Measurements from ENCODE around the gene DLX6. TPM values are rescaled to one million over a fixed set of nuclear protein-coding genes. Genes with fewer than 3 reads are reported as not detected.

The DLX6 gene
- total and polyA plus RNA-seq, 2 of the 8 experiments (the other 6 are each of a cell fraction or from before 2014, with no cell fraction given), result not detected

DNA sequence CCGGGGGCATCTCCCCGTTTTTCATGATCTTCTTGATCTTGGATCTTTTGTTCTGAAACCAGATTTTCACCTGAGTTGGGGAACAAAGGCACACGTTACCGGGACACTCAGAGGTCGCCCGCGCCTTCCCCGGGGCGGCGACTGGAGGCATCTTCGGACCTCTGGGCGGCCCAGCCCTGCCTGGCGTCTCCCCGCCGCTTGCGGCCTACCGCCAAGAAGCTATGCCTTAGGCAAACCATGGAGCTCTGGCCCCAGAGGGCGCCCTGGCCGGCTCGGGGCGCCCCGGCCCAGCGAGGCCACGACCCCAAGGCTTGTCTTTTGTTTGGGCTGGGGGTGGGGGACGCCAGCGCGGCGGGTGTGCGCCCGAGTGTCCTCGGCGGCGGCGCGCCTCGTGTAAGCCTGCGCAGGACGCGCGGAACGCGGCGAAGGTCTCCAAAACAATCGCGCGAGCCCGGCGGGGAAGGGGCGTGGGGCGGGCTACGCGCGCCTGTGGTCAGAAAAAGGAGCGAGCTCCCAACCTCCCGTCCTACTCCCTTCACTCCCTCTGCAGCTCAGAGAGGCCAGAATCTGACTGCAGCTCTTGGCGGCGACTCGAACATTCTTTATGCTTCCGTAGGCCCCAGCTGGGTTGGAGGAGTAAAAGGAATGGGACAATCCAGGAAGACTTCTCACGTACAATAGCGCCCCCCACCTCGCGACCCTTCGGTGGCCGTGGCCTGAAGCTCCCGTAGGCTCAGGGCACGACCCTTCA lies 15.8 kb downstream of the DLX6 start (continued):
- TF ChIP-seq, protein P1, sequence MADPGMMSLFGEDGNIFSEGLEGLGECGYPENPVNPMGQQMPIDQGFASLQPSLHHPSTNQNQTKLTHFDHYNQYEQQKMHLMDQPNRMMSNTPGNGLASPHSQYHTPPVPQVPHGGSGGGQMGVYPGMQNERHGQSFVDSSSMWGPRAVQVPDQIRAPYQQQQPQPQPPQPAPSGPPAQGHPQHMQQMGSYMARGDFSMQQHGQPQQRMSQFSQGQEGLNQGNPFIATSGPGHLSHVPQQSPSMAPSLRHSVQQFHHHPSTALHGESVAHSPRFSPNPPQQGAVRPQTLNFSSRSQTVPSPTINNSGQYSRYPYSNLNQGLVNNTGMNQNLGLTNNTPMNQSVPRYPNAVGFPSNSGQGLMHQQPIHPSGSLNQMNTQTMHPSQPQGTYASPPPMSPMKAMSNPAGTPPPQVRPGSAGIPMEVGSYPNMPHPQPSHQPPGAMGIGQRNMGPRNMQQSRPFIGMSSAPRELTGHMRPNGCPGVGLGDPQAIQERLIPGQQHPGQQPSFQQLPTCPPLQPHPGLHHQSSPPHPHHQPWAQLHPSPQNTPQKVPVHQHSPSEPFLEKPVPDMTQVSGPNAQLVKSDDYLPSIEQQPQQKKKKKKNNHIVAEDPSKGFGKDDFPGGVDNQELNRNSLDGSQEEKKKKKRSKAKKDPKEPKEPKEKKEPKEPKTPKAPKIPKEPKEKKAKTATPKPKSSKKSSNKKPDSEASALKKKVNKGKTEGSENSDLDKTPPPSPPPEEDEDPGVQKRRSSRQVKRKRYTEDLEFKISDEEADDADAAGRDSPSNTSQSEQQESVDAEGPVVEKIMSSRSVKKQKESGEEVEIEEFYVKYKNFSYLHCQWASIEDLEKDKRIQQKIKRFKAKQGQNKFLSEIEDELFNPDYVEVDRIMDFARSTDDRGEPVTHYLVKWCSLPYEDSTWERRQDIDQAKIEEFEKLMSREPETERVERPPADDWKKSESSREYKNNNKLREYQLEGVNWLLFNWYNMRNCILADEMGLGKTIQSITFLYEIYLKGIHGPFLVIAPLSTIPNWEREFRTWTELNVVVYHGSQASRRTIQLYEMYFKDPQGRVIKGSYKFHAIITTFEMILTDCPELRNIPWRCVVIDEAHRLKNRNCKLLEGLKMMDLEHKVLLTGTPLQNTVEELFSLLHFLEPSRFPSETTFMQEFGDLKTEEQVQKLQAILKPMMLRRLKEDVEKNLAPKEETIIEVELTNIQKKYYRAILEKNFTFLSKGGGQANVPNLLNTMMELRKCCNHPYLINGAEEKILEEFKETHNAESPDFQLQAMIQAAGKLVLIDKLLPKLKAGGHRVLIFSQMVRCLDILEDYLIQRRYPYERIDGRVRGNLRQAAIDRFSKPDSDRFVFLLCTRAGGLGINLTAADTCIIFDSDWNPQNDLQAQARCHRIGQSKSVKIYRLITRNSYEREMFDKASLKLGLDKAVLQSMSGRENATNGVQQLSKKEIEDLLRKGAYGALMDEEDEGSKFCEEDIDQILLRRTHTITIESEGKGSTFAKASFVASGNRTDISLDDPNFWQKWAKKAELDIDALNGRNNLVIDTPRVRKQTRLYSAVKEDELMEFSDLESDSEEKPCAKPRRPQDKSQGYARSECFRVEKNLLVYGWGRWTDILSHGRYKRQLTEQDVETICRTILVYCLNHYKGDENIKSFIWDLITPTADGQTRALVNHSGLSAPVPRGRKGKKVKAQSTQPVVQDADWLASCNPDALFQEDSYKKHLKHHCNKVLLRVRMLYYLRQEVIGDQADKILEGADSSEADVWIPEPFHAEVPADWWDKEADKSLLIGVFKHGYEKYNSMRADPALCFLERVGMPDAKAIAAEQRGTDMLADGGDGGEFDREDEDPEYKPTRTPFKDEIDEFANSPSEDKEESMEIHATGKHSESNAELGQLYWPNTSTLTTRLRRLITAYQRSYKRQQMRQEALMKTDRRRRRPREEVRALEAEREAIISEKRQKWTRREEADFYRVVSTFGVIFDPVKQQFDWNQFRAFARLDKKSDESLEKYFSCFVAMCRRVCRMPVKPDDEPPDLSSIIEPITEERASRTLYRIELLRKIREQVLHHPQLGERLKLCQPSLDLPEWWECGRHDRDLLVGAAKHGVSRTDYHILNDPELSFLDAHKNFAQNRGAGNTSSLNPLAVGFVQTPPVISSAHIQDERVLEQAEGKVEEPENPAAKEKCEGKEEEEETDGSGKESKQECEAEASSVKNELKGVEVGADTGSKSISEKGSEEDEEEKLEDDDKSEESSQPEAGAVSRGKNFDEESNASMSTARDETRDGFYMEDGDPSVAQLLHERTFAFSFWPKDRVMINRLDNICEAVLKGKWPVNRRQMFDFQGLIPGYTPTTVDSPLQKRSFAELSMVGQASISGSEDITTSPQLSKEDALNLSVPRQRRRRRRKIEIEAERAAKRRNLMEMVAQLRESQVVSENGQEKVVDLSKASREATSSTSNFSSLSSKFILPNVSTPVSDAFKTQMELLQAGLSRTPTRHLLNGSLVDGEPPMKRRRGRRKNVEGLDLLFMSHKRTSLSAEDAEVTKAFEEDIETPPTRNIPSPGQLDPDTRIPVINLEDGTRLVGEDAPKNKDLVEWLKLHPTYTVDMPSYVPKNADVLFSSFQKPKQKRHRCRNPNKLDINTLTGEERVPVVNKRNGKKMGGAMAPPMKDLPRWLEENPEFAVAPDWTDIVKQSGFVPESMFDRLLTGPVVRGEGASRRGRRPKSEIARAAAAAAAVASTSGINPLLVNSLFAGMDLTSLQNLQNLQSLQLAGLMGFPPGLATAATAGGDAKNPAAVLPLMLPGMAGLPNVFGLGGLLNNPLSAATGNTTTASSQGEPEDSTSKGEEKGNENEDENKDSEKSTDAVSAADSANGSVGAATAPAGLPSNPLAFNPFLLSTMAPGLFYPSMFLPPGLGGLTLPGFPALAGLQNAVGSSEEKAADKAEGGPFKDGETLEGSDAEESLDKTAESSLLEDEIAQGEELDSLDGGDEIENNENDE (IDR thresholded peaks at IDR 0.05; ENCODE audit: insufficient replicate concordance, low read length), result no peak
- TF ChIP-seq KDM5A (IDR thresholded peaks at IDR 0.05; ENCODE audit: low read length) (no peak), TAF7 (optimal IDR thresholded peaks at IDR 0.05; ENCODE audit: borderline replicate concordance, low read depth, low read length) (no peak)
- TF ChIP-seq, protein P2, sequence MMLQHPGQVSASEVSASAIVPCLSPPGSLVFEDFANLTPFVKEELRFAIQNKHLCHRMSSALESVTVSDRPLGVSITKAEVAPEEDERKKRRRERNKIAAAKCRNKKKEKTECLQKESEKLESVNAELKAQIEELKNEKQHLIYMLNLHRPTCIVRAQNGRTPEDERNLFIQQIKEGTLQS (IDR thresholded peaks at IDR 0.05; ENCODE audit: insufficient read depth, low read depth, low read length), result no peak
